ENCODE data around the gene ZNF76.

Gene ZNF76

DNA sequence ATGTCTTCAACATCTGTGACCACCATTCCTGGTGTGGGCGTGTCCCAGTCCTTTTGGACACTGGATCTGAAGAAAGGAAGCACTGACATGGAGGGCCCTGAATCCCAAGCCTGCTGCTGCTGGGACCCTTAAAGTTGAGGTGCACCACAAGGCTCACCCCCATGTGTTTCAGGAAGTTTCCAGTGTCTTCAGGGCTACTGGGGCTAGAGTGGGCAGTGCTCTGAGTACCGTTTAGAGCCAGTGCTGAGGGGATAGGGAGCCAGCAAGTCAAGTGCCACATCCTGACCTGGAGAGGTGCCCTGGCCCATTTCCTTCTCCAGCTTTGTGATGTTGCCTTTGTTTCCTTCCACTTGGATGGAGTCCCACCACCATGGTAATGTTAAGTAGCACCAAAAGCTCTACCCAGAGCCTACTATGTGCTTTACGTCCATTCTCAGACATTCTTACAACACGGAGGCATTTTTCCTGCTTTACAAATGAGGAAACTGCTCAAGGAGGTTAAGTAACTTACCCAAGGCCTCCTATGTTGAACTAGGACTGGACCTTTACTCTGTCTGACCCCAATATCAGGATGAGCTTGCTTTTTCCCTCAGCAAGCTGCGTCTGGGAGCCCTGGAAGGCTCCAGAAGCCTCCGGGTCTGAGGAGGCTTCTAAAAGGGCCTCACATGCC, 37.5 kb downstream of the ZNF76 start:
- no peak for DNase-seq (ENCODE audit: extremely low read depth, insufficient read length)
- H3K27me3 ChIP-seq (replicated peaks; ENCODE audit: control insufficient read depth, insufficient read depth, low read length): no peaks in the 10 kb centered on the region
- no peak overlapping the region for H3K4me3 ChIP-seq (replicated peaks; ENCODE audit: low read depth, low read length)
- H3K36me3 ChIP-seq (ENCODE audit: control insufficient read depth, insufficient read depth, low read length): peaks cover 18% of the 10 kb centered on the region
- TF ChIP-seq, protein P1, sequence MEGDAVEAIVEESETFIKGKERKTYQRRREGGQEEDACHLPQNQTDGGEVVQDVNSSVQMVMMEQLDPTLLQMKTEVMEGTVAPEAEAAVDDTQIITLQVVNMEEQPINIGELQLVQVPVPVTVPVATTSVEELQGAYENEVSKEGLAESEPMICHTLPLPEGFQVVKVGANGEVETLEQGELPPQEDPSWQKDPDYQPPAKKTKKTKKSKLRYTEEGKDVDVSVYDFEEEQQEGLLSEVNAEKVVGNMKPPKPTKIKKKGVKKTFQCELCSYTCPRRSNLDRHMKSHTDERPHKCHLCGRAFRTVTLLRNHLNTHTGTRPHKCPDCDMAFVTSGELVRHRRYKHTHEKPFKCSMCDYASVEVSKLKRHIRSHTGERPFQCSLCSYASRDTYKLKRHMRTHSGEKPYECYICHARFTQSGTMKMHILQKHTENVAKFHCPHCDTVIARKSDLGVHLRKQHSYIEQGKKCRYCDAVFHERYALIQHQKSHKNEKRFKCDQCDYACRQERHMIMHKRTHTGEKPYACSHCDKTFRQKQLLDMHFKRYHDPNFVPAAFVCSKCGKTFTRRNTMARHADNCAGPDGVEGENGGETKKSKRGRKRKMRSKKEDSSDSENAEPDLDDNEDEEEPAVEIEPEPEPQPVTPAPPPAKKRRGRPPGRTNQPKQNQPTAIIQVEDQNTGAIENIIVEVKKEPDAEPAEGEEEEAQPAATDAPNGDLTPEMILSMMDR (IDR thresholded peaks at IDR 0.05; ENCODE audit: insufficient read depth, low read length, poor library complexity, severe bottlenecking): no peak

DNA sequence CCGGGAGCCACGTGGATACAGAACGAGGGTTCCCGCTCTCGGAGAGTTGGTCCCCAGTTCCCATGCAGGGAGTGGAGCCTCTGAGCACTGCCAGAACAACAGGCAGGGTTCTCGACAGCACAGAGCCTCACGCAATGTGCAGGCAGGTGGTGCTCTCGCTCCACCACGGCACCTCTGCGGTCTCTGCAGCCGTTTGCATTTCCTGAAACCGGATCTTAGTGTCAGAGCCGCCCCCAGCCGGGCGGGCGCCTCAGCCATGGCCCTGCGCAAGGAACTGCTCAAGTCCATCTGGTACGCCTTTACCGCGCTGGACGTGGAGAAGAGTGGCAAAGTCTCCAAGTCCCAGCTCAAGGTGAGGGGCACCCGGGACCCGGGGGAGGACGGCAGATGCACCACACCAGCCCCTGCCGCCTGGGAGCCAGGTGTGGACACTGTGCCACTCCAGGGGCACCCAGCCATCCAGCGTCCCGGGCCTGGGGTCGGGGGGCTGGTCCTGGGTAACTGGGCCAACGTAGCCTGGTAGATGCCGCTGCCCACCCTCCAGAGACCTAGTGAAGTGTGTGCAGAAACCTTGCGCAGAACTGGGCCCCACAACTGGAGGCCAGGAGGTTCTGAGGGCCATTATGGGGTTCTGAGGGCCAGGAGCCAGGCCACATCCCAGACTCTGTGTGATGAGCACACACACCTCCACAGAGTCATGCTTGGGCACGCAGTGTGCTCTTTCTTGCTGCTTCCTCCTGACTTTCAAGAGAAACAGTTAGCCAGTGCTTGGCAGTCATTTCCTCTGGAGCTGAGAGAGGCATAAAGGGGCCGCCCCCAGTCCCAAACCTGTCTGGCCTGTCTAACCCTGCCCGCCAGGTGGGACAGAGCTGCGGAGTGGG, 38.3 kb downstream of the ZNF76 start, which contains the start of gene DEF6:
Gene DEF6 (plus strand): TSS at position 218 of the 881 bp plus-strand sequence. CDS start 39 bp downstream, at position 257.
- peak within 1 kb of the TSS; percentile 85 for H3K4me3 ChIP-seq (replicated peaks; ENCODE audit: low read depth, low read length)
- TF ChIP-seq, protein P1 (IDR thresholded peaks at IDR 0.05; ENCODE audit: insufficient read depth, low read length, poor library complexity, severe bottlenecking): peak; percentile 97
- H3K27me3 ChIP-seq (replicated peaks; ENCODE audit: control insufficient read depth, insufficient read depth, low read length): no peaks in the 10 kb centered on the region
- peak; percentile 90 for DNase-seq (ENCODE audit: extremely low read depth, insufficient read length)
- H3K36me3 ChIP-seq (ENCODE audit: control insufficient read depth, insufficient read depth, low read length): peaks cover 14% of the 10 kb centered on the region

DNA sequence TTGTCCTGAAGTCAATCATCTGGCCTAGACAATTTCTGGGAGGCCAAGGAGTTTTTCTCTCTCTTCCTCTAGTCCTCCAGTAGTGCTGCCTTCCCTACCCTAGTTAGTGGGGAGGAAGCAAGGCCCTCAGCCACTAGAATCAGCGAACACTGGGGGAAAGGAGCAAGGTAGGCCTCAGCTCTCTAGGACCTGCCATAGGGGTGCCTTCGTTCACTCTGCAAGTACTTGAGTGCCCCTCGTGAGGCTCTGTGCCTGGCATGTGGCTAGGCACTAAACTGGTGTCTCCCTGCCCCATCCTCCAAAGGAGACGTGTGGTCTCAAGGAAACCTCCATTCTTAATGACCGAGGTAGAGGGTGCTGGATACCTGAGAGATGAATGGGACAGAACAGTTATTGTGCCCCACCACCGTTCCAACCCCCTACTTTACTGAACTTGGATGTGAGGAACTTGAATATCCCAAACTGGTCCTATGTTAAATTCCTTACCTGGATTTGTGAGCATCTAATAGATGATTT, 39.1 kb downstream of the ZNF76 start:
- no peak for DNase-seq (ENCODE audit: extremely low read depth, insufficient read length)
- H3K27me3 ChIP-seq (replicated peaks; ENCODE audit: control insufficient read depth, insufficient read depth, low read length): no peaks in the 10 kb centered on the region
- H3K36me3 ChIP-seq (ENCODE audit: control insufficient read depth, insufficient read depth, low read length): peaks cover 14% of the 10 kb centered on the region
- TF ChIP-seq, protein P1 (IDR thresholded peaks at IDR 0.05; ENCODE audit: insufficient read depth, low read length, poor library complexity, severe bottlenecking): no peak
- H3K4me3 ChIP-seq (replicated peaks; ENCODE audit: low read depth, low read length): peak overlapping the region; percentile 85

DNA sequence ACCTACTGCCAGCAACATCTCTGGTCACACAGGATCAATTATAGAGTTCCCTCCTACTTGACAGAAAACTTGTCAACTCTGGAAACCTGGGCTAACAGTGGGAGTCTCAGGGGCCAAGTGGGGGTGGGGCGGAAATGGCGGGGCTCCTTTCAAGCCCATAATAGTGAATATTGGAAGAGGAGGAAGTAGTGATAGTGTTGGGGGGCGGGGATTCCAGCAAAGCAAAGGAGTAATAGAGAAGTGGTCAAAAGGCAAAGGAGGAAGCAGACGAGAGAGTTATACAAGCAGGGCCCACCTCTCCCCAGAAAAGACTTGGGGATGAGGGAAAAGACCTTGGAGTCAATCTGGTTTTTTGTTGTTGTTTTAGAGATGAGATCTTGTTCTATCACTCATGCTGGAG, 40.1 kb downstream of the ZNF76 start:
- Histone ChIP-seq H3K4me3 (replicated peaks; ENCODE audit: low read depth, low read length) (peak overlapping the region; percentile 85), H3K27me3 (replicated peaks; ENCODE audit: control insufficient read depth, insufficient read depth, low read length) (no peaks in the 10 kb centered on the region), H3K36me3 (ENCODE audit: control insufficient read depth, insufficient read depth, low read length) (peaks cover 14% of the 10 kb centered on the region)
- TF ChIP-seq, protein P1 (IDR thresholded peaks at IDR 0.05; ENCODE audit: insufficient read depth, low read length, poor library complexity, severe bottlenecking): no peak
- DNase-seq (ENCODE audit: extremely low read depth, insufficient read length): no peak

DNA sequence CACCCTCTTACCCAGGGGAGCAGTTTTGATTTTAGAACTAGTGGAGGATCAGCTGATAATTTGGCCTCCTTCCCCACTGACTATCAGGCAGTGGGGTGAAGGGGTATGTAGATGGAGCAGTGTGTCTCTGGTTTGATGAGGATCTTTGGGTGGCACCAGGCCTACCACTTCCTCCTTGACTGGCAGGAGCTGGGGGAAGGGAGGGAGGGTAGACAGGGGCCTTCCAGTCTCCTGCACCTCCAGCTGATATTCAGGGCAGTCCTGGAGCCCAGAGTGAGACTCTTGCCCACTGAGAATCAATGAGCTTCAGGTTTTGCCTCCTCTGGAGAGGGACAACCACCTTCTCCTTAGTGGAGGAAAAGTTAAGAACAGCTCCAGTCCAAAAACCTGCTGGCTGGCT, 41.3 kb downstream of the ZNF76 start:
- no peak for DNase-seq (ENCODE audit: extremely low read depth, insufficient read length)
- no peaks in the 10 kb centered on the region for H3K27me3 ChIP-seq (replicated peaks; ENCODE audit: control insufficient read depth, insufficient read depth, low read length)
- TF ChIP-seq, protein P1 (IDR thresholded peaks at IDR 0.05; ENCODE audit: insufficient read depth, low read length, poor library complexity, severe bottlenecking): no peak
- H3K4me3 ChIP-seq (replicated peaks; ENCODE audit: low read depth, low read length): no peak overlapping the region
- H3K36me3 ChIP-seq (ENCODE audit: control insufficient read depth, insufficient read depth, low read length): peaks cover 8% of the 10 kb centered on the region
